Right atrium auricular region (tissue), 2 donors: ENCODE measurements around the gene NR2F1-AS1. TPM values are rescaled to one million over a fixed set of nuclear protein-coding genes. Genes with fewer than 3 reads are reported as not detected.

Experiments
- DNase-seq: peaks from one replicate; pipeline ENCODE4 v3.0.0-alpha.2; 2019; ENCODE audit warnings: low spot score
- H3K27ac ChIP-seq, 2 donors: fragments of 200-600 bp; sonication (generic); 1 replicate in 1 of 2; 2 replicates in 1 of 2; pipeline ENCODE4 v1.5.1; 2016 to 2019
- H3K27me3 ChIP-seq, 2 donors: fragments of 200-600 bp; sonication (generic); one replicate each; pipeline versions ENCODE4 v1.5.1 to v1.6.0; 2017 to 2019
- H3K36me3 ChIP-seq: fragments of 200-600 bp; sonication (generic); one replicate; pipeline ENCODE4 v1.5.1; 2016
- H3K4me1 ChIP-seq, 2 donors: fragments of 200-600 bp; sonication (generic); one replicate each; pipeline versions ENCODE4 v1.5.1 to v1.6.0; 2017 to 2019
- H3K4me3 ChIP-seq, 2 donors: fragments of 200-600 bp; sonication (generic); 1 replicate in 1 of 2; 2 replicates in 1 of 2; pipeline ENCODE4 v1.5.1; 2017 to 2019; ENCODE audit warnings: mild to moderate bottlenecking in 1 of 2, moderate library complexity in 1 of 2
- H3K9me3 ChIP-seq, 2 donors: fragments of 200-600 bp; sonication (generic); one replicate each; pipeline ENCODE4 v1.5.1; 2019
- total RNA-seq, 2 donors: library from RNA; depleted of rRNA; stranded (reverse); fragments of >200 nt; gene quantifications; one replicate each; pipeline ENCODE4 v1.1.0, GENCODE V29; 2016
- TF ChIP-seq, protein P1 (sequence below), 2 donors: fragments of 200-600 bp; sonication (generic); IDR thresholded peaks; one replicate each; pipeline ENCODE4 v1.5.1; 2019; ENCODE audit warnings: antibody characterized with exemption in 2 of 2

NR2F1-AS1 gene
- total RNA-seq, 2 donors from 2014 or later, result 7.1 to 11.0 TPM

GRCh38 chr5:93610581-93611272, 29.7 kb upstream of the NR2F1-AS1 start:
- no peak overlapping the region for H3K4me3 ChIP-seq
- no peak for DNase-seq
- H3K27ac ChIP-seq, result no peak overlapping the region
- no peaks in the 10 kb centered on the region for H3K36me3 ChIP-seq
- TF ChIP-seq, protein P1, sequence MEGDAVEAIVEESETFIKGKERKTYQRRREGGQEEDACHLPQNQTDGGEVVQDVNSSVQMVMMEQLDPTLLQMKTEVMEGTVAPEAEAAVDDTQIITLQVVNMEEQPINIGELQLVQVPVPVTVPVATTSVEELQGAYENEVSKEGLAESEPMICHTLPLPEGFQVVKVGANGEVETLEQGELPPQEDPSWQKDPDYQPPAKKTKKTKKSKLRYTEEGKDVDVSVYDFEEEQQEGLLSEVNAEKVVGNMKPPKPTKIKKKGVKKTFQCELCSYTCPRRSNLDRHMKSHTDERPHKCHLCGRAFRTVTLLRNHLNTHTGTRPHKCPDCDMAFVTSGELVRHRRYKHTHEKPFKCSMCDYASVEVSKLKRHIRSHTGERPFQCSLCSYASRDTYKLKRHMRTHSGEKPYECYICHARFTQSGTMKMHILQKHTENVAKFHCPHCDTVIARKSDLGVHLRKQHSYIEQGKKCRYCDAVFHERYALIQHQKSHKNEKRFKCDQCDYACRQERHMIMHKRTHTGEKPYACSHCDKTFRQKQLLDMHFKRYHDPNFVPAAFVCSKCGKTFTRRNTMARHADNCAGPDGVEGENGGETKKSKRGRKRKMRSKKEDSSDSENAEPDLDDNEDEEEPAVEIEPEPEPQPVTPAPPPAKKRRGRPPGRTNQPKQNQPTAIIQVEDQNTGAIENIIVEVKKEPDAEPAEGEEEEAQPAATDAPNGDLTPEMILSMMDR (IDR thresholded peaks at IDR 0.05), result no peak
- H3K4me1 ChIP-seq, result peaks cover 0 to 17% of the 10 kb centered on the region in 2 donors
- H3K9me3 ChIP-seq, result no peaks in the 10 kb centered on the region
- H3K27me3 ChIP-seq, result peaks cover 6 to 11% of the 10 kb centered on the region in 2 donors

GRCh38 chr5:93609762-93610161, 28.7 kb upstream of the NR2F1-AS1 start:
- Histone ChIP-seq H3K9me3 (no peaks in the 10 kb centered on the region), H3K4me3 (no peak overlapping the region), H3K27me3 (peaks cover 6 to 11% of the 10 kb centered on the region in 2 donors), H3K4me1 (peaks cover 0 to 17% of the 10 kb centered on the region in 2 donors), H3K36me3 (no peaks in the 10 kb centered on the region), H3K27ac (no peak overlapping the region)
- no peak for DNase-seq
- TF ChIP-seq, protein P1 (IDR thresholded peaks at IDR 0.05), result no peak

GRCh38 chr5:93608855-93609254, 27.8 kb upstream of the NR2F1-AS1 start:
- Histone ChIP-seq H3K27ac (no peak overlapping the region), H3K4me3 (no peak overlapping the region), H3K36me3 (no peaks in the 10 kb centered on the region), H3K9me3 (no peaks in the 10 kb centered on the region), H3K4me1 (peaks cover 0 to 25% of the 10 kb centered on the region in 2 donors), H3K27me3 (peaks cover 11 to 13% of the 10 kb centered on the region in 2 donors)
- TF ChIP-seq, protein P1 (IDR thresholded peaks at IDR 0.05), result no peak
- DNase-seq, result no peak

DNA sequence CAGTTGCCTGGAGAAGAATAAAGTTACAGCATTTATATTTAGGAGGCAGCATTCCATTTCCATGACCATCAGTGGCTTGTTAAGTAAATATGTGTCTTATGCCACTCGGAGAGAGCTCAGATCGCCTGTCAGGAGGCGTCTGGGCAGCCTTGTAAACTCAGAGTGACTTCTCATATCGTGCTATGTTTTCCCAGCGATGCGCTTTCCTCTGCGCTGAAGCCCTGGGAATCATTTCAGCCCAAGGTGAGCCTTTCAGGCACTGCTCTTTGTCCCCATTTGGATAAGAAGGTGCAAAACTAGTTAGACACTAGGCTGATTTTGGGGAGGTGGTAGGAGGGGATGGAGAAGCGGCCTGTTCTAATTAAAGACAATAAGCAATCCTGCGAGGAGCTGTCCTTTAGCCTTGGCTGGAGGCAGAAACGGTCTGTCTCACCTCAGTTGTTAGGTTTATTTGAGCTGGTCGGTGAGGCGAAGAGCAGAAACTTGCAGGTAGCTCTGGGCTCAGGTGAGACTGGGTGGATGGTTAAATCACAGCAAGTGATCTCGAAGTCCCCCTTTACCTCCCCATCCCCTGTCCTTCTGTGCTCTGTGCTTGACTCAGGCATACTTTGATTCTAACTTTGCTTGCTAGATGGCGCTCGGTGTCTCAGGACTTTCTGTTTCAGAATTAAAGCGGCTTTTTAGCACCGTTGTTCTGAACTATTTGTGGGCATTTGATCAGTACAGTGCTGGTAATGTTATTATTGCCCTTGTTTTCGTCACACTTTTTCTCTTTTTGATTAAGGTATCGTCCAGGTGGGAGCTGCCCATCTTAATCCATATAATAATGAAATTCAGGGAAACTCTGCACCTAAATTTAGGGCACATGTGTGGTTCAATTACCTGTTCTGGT, 26.6 kb upstream of the NR2F1-AS1 start:
- no peak for DNase-seq
- H3K9me3 ChIP-seq, result no peaks in the 10 kb centered on the region
- H3K4me3 ChIP-seq, result peak overlapping the region in 1 of 2 donors; percentile 29
- H3K36me3 ChIP-seq, result no peaks in the 10 kb centered on the region
- peaks cover 0 to 25% of the 10 kb centered on the region in 2 donors for H3K4me1 ChIP-seq
- TF ChIP-seq, protein P1 (IDR thresholded peaks at IDR 0.05), result peak; percentile 42 to 68
- peaks cover 11 to 15% of the 10 kb centered on the region in 2 donors for H3K27me3 ChIP-seq
- H3K27ac ChIP-seq, result peak overlapping the region; percentile 58 to 67

DNA sequence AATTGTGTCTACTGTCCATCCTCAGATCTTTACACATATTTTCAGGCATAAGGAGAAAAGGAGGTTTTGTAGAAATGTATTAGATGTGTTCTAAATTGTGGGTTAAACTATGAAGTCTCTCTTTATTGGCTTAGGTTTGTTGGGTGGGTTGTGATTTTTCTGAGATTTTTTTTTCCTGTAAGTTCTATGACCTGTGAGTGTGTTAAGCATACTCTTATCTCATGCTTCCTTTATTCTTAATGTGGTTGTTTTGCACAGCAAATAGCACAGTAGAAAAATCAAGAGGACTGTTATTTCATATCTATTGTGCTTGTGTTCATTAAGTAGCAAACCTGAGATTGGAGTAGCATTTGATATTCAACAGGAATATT, 25.3 kb upstream of the NR2F1-AS1 start:
- H3K27ac ChIP-seq, result peak overlapping the region in 1 of 2 donors; percentile 67
- H3K36me3 ChIP-seq, result no peaks in the 10 kb centered on the region
- peaks cover 0 to 27% of the 10 kb centered on the region in 2 donors for H3K4me1 ChIP-seq
- H3K9me3 ChIP-seq, result no peaks in the 10 kb centered on the region
- no peak overlapping the region for H3K4me3 ChIP-seq
- no peak for DNase-seq
- H3K27me3 ChIP-seq, result peaks cover 11 to 21% of the 10 kb centered on the region in 2 donors
- TF ChIP-seq, protein P1 (IDR thresholded peaks at IDR 0.05), result no peak
